ENCODE results near the gene ICE2.

The ICE2 gene

DNA sequence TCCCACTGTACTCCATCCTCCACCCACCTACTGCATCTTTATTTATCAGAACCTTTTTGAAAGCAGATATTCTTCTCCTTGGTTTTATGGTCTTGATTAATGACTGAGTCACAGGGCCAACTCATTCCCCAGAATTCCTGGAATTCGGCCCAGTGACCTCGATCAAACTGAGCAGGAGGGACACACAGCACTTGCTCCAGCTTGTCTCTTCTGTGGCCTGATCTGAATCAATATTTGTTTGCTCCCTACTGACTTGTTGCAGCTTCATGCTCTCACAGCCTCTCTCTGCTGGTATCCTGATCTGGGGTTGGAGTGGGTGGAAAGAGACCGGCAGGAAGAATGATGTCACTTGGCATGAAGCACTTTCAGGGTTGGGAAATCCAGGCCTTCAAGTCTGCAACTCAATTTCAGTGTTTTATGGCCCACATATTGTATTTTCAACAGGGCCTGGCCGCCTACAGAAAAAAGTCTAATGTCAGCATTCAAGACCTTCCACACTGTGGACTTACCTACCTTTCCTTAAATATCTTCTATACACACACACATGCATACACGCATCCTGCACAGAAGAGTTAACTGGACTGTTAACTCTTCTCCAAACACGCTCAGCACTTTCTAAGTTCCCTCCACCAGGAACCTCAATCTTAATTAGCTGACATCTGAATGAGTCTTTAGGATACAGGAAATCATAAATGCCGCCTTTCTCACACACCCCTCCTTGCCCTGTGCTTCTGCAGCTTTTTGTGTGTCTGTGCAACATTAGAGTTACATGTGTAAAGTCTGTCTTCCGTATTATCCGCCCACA is 85.8 kb downstream of the ICE2 start:
- Histone ChIP-seq H3K9me3 (ENCODE audit: control insufficient read depth, low read length) (no peaks in the 10 kb centered on the region), H3K9ac (ENCODE audit: low read length) (peak overlapping the region; percentile 100), H4K91ac (ENCODE audit: low read length) (no peak overlapping the region), H3K4ac (ENCODE audit: low read depth in 1 of 2, low read length in 2 of 2) (no peak overlapping the region), H3K27me3 (ENCODE audit: control insufficient read depth in 1 of 2, insufficient read depth in 1 of 2, low read length in 2 of 2) (no peaks in the 10 kb centered on the region), H2AFZ (ENCODE audit: low read depth, low read length) (no peak overlapping the region), H3K4me1 (ENCODE audit: control insufficient read depth, insufficient read depth, low read depth, low read length) (peaks cover 12% of the 10 kb centered on the region), H3K18ac (ENCODE audit: low read depth in 1 of 2, low read length in 2 of 2) (peak overlapping the region in 1 of 2 experiments; percentile 40), H3K23ac (ENCODE audit: low read length in 2 of 2) (no peak overlapping the region), H2BK5ac (ENCODE audit: low read depth, low read length, poor library complexity, severe bottlenecking) (no peak overlapping the region), H2AK5ac (ENCODE audit: low read length, severe bottlenecking) (peak overlapping the region; percentile 4), H4K8ac (ENCODE audit: low read length) (no peak overlapping the region), H3K79me1 (replicated peaks; ENCODE audit: low read length, poor library complexity, severe bottlenecking) (no peaks in the 10 kb centered on the region), H2BK120ac (ENCODE audit: low read depth, low read length) (no peak overlapping the region), H3K36me3 (ENCODE audit: control insufficient read depth in 1 of 2, insufficient read depth in 2 of 2, low read depth in 1 of 2, low read length in 2 of 2) (peaks cover 11 to 58% of the 10 kb centered on the region in 2 experiments), H3K4me3 (ENCODE audit: insufficient read depth in 1 of 2, low read depth in 1 of 2, low read length in 2 of 2) (peak overlapping the region in 1 of 2 experiments; percentile 90), H3K14ac (ENCODE audit: low read length in 2 of 2) (no peak overlapping the region), H2BK15ac (ENCODE audit: low read depth, poor library complexity, severe bottlenecking) (no peak overlapping the region), H3K27ac (ENCODE audit: low read length, poor library complexity, severe bottlenecking) (peak overlapping the region; percentile 99), H3K4me2 (ENCODE audit: low read length, poor library complexity, severe bottlenecking) (peak overlapping the region; percentile 84), H2BK12ac (ENCODE audit: low read length in 2 of 2) (no peak overlapping the region)
- 7% methylated on average over 9 of the region's 9 CpGs for WGBS
- peak; percentile 98 for DNase-seq

DNA sequence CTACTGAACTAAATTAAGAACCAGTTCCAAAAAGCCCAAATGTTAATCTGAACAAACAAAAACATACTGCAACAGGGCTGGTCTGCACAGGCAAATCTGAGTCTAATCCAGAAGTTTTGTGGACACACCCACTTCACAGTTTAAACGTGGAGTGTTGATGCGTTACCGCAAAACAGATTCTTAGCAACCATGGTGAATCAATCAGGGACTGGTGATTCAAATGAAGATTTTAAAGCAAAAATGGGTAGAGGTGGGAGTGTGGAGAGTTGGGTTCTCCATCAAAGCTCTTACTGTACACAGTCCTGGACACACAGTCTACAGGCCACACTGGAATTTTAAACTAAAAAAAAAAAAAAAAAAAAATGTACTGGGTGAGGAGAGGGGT is 86.3 kb downstream of the ICE2 start:
- Histone ChIP-seq H3K79me1 (replicated peaks; ENCODE audit: low read length, poor library complexity, severe bottlenecking) (no peaks in the 10 kb centered on the region), H2AK5ac (ENCODE audit: low read length, severe bottlenecking) (no peak overlapping the region), H3K27ac (ENCODE audit: low read length, poor library complexity, severe bottlenecking) (peak overlapping the region; percentile 99), H2BK5ac (ENCODE audit: low read depth, low read length, poor library complexity, severe bottlenecking) (no peak overlapping the region), H2AFZ (ENCODE audit: low read depth, low read length) (no peak overlapping the region), H2BK120ac (ENCODE audit: low read depth, low read length) (no peak overlapping the region), H4K91ac (ENCODE audit: low read length) (no peak overlapping the region), H3K18ac (ENCODE audit: low read depth in 1 of 2, low read length in 2 of 2) (no peak overlapping the region), H3K27me3 (ENCODE audit: control insufficient read depth in 1 of 2, insufficient read depth in 1 of 2, low read length in 2 of 2) (no peaks in the 10 kb centered on the region), H3K4ac (ENCODE audit: low read depth in 1 of 2, low read length in 2 of 2) (no peak overlapping the region), H4K8ac (ENCODE audit: low read length) (no peak overlapping the region), H3K36me3 (ENCODE audit: control insufficient read depth in 1 of 2, insufficient read depth in 2 of 2, low read depth in 1 of 2, low read length in 2 of 2) (peaks cover 11 to 59% of the 10 kb centered on the region in 2 experiments), H2BK15ac (ENCODE audit: low read depth, poor library complexity, severe bottlenecking) (no peak overlapping the region), H3K4me1 (ENCODE audit: control insufficient read depth, insufficient read depth, low read depth, low read length) (peaks cover 12% of the 10 kb centered on the region), H3K9me3 (ENCODE audit: control insufficient read depth, low read length) (no peaks in the 10 kb centered on the region), H3K9ac (ENCODE audit: low read length) (peak overlapping the region; percentile 100), H3K14ac (ENCODE audit: low read length in 2 of 2) (no peak overlapping the region), H3K4me3 (ENCODE audit: insufficient read depth in 1 of 2, low read depth in 1 of 2, low read length in 2 of 2) (peak overlapping the region in 1 of 2 experiments; percentile 72), H3K23ac (ENCODE audit: low read length in 2 of 2) (no peak overlapping the region), H2BK12ac (ENCODE audit: low read length in 2 of 2) (no peak overlapping the region), H3K4me2 (ENCODE audit: low read length, poor library complexity, severe bottlenecking) (no peak overlapping the region)
- 15% methylated on average over 3 of the region's 3 CpGs for WGBS
- peak; percentile 91 for DNase-seq

DNA sequence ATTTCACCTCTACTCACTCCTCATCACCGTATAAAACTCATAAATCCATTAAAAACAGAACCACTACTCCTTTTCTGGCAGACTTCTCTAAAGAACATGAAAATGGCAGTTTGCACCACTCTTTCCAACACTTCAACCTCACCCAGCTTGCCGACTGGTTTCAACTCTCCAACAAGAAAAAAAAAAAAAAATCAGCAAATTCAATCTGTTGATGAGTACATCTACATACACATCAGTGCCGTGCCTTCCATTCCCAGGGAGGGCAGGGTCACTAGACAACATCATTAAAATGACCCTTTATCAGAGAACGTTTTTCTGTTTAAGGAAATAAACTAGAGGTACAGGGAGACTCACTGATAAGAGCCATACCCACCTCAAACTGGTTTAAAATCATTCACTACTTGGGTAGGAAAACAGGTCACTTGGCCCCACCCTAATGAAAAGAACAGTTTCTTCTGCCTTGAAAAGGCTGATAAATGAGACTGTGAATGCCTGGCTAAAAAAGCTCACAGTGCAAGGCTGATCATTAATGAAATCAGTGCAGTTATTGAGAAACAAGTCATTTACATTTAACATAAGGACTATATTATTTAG is 87.1 kb downstream of the ICE2 start:
- H3K36me3 ChIP-seq (ENCODE audit: control insufficient read depth in 1 of 2, insufficient read depth in 2 of 2, low read depth in 1 of 2, low read length in 2 of 2) = peaks cover 11 to 67% of the 10 kb centered on the region in 2 experiments
- peak overlapping the region; percentile 78 for H3K27ac ChIP-seq (ENCODE audit: low read length, poor library complexity, severe bottlenecking)
- no peak overlapping the region for H2BK12ac ChIP-seq (ENCODE audit: low read length in 2 of 2)
- peak overlapping the region; percentile 24 for H2AK5ac ChIP-seq (ENCODE audit: low read length, severe bottlenecking)
- H4K91ac ChIP-seq (ENCODE audit: low read length) = no peak overlapping the region
- H3K18ac ChIP-seq (ENCODE audit: low read depth in 1 of 2, low read length in 2 of 2) = no peak overlapping the region
- H2BK5ac ChIP-seq (ENCODE audit: low read depth, low read length, poor library complexity, severe bottlenecking) = no peak overlapping the region
- DNase-seq = no peak
- H3K4me1 ChIP-seq (ENCODE audit: control insufficient read depth, insufficient read depth, low read depth, low read length) = peaks cover 12% of the 10 kb centered on the region
- H3K9ac ChIP-seq (ENCODE audit: low read length) = peak overlapping the region; percentile 100
- no peaks in the 10 kb centered on the region for H3K79me1 ChIP-seq (replicated peaks; ENCODE audit: low read length, poor library complexity, severe bottlenecking)
- peak overlapping the region; percentile 59 for H3K4me2 ChIP-seq (ENCODE audit: low read length, poor library complexity, severe bottlenecking)
- no peak overlapping the region for H3K4ac ChIP-seq (ENCODE audit: low read depth in 1 of 2, low read length in 2 of 2)
- no peak overlapping the region for H2BK15ac ChIP-seq (ENCODE audit: low read depth, poor library complexity, severe bottlenecking)
- H3K4me3 ChIP-seq (ENCODE audit: insufficient read depth in 1 of 2, low read depth in 1 of 2, low read length in 2 of 2) = peak overlapping the region in 1 of 2 experiments; percentile 72
- H2BK120ac ChIP-seq (ENCODE audit: low read depth, low read length) = no peak overlapping the region
- WGBS = 16% methylated on average over 4 of the region's 4 CpGs
- no peak overlapping the region for H4K8ac ChIP-seq (ENCODE audit: low read length)
- no peak overlapping the region for H3K23ac ChIP-seq (ENCODE audit: low read length in 2 of 2)
- H2AFZ ChIP-seq (ENCODE audit: low read depth, low read length) = no peak overlapping the region
- H3K14ac ChIP-seq (ENCODE audit: low read length in 2 of 2) = no peak overlapping the region
- no peaks in the 10 kb centered on the region for H3K27me3 ChIP-seq (ENCODE audit: control insufficient read depth in 1 of 2, insufficient read depth in 1 of 2, low read length in 2 of 2)
- H3K9me3 ChIP-seq (ENCODE audit: control insufficient read depth, low read length) = no peaks in the 10 kb centered on the region

DNA sequence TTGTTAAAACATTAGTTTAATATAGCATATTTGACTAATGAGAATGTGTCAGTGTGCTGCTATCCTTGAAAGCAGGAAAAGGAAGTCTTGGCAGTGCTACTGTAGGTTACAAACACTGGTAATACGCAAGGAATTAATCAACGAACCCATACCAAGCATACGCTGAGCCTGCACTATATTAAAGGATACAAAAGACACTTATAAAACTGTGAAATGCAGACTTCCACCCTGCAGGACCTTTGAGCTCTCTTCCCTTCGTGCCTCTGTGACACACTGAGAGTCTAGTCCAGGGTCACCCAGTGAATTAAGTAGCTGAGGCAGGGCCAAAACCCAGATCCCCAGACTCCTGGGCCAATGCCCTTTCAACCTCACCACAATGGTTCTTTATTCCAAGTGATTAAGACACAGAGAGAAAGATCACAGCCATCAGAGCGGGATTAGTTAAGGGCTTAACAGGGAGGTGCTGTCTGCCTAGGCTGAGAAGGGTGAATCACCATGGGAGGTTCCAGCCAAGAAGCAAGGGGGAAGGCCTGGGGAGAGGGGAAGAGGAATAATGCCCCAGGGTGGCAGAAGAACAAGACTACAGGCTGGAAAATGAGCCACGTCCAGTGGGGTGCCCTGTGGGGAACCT is 88.0 kb downstream of the ICE2 start:
- H3K79me1 ChIP-seq (replicated peaks; ENCODE audit: low read length, poor library complexity, severe bottlenecking) = no peaks in the 10 kb centered on the region
- peak overlapping the region; percentile 78 for H3K27ac ChIP-seq (ENCODE audit: low read length, poor library complexity, severe bottlenecking)
- H3K18ac ChIP-seq (ENCODE audit: low read depth in 1 of 2, low read length in 2 of 2) = peak overlapping the region in 1 of 2 experiments; percentile 60
- peak; percentile 92 for DNase-seq
- no peak overlapping the region for H3K4ac ChIP-seq (ENCODE audit: low read depth in 1 of 2, low read length in 2 of 2)
- H4K91ac ChIP-seq (ENCODE audit: low read length) = no peak overlapping the region
- peak overlapping the region; percentile 47 for H2AK5ac ChIP-seq (ENCODE audit: low read length, severe bottlenecking)
- peak overlapping the region; percentile 100 for H3K9ac ChIP-seq (ENCODE audit: low read length)
- H2AFZ ChIP-seq (ENCODE audit: low read depth, low read length) = no peak overlapping the region
- H3K4me2 ChIP-seq (ENCODE audit: low read length, poor library complexity, severe bottlenecking) = peak overlapping the region; percentile 62
- H4K8ac ChIP-seq (ENCODE audit: low read length) = no peak overlapping the region
- H3K27me3 ChIP-seq (ENCODE audit: control insufficient read depth in 1 of 2, insufficient read depth in 1 of 2, low read length in 2 of 2) = no peaks in the 10 kb centered on the region
- H2BK12ac ChIP-seq (ENCODE audit: low read length in 2 of 2) = no peak overlapping the region
- H3K36me3 ChIP-seq (ENCODE audit: control insufficient read depth in 1 of 2, insufficient read depth in 2 of 2, low read depth in 1 of 2, low read length in 2 of 2) = peaks cover 11 to 66% of the 10 kb centered on the region in 2 experiments
- H3K4me3 ChIP-seq (ENCODE audit: insufficient read depth in 1 of 2, low read depth in 1 of 2, low read length in 2 of 2) = peak overlapping the region in 1 of 2 experiments; percentile 72
- H3K23ac ChIP-seq (ENCODE audit: low read length in 2 of 2) = no peak overlapping the region
- H3K9me3 ChIP-seq (ENCODE audit: control insufficient read depth, low read length) = no peaks in the 10 kb centered on the region
- no peak overlapping the region for H2BK120ac ChIP-seq (ENCODE audit: low read depth, low read length)
- peak overlapping the region in 1 of 2 experiments; percentile 68 for H3K14ac ChIP-seq (ENCODE audit: low read length in 2 of 2)
- peaks cover 12% of the 10 kb centered on the region for H3K4me1 ChIP-seq (ENCODE audit: control insufficient read depth, insufficient read depth, low read depth, low read length)
- 31% methylated on average over 5 of the region's 6 CpGs for WGBS
- H2BK5ac ChIP-seq (ENCODE audit: low read depth, low read length, poor library complexity, severe bottlenecking) = no peak overlapping the region
- H2BK15ac ChIP-seq (ENCODE audit: low read depth, poor library complexity, severe bottlenecking) = no peak overlapping the region
